ENCODE data around the gene FBL.
"Not testable (repeated sequence)": the region's sequence is repeated elsewhere in the genome, so short reads cannot be mapped to it uniquely, and the experiment has no call there.

FBL gene

GRCh38 chr19:39877488-39877887, 31.3 kb upstream of the FBL start:
- not testable (repeated sequence) for DNase-seq (ENCODE audit: low spot score); FAIRE-seq

- FAIRE-seq; DNase-seq (ENCODE audit: low spot score): not testable (repeated sequence)
Observed at GRCh38 chr19:39876486-39876885, 30.3 kb upstream of the FBL start.

DNA sequence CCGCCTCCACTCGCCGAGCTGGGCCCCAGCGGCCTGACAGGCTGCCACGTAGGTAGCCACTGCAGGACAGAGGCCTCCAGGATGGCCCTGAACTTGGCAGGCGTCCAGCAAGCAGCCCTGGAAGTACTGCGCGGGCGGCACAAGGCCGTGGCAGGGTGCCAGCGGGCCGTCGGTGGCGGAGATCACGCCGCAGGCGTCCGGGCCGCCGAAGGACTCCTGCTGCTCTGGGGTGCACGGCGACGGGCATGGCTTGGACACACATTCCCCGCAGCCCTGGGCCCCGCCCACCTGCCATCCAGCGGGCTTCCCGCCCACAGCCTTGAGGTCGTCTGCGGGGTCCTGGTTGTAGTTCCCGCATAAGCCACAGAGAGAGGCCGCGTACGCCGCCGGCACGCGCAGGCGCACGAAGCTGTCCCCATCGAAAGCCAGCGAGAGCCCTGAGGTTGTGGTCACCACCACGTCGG, 29.3 kb upstream of the FBL start:
- not testable (repeated sequence) for FAIRE-seq; DNase-seq (ENCODE audit: low spot score)

GRCh38 chr19:39874404-39874803, 28.2 kb upstream of the FBL start:
- DNase-seq (ENCODE audit: low spot score), result no peak
- no peak for FAIRE-seq

- no peak for FAIRE-seq
- no peak for DNase-seq (ENCODE audit: low spot score)
Observed at GRCh38 chr19:39873385-39873784, 27.2 kb upstream of the FBL start.

DNA sequence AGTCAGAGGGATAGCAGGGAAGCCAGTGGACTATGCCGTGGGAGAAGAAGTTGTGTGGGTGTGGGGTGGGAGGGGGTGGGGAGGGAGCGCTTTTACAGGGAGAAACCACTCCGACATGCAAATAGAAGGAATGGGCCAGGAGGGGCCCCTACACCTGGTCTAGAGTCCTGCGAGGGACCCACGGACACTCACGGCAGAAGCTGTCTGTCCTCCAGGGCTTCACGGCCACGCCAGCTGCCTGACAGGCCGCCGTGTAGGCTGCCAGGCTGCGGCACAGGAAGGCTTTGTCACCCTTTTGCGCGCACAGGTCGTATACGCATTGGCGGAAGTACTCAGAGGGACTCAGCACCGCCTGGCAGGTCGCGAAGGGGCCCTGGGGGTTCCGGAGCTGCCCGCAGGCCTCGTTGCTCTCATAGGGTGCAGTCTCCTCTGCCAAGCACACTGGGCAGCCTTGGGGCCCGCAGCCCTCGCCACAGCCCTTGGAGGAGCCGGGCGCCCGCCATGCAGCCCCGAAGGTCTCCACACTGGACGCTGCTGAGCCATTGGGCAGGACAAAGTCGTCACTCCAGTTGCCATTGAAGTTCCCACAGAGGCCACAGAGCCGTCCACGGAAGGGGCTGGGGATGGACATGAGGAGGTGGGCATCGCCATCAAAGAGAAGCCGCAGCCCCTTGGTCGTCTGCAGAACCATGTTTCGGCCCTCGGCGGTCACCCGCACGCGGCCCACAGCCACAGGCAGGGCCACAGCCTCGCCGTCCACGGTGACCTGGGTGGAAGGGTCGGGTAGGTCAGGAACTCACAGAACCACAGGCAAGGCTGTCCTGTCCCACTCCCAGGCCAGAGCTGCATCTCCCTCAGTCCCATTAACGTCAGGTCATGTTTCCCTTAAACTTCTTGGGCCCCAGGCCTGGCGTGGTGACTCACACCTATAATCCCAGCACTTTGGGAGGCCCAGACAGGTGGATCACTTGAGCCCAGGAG, 26.0 kb upstream of the FBL start:
- DNase-seq (ENCODE audit: low spot score), result no peak
- no peak for FAIRE-seq

DNA sequence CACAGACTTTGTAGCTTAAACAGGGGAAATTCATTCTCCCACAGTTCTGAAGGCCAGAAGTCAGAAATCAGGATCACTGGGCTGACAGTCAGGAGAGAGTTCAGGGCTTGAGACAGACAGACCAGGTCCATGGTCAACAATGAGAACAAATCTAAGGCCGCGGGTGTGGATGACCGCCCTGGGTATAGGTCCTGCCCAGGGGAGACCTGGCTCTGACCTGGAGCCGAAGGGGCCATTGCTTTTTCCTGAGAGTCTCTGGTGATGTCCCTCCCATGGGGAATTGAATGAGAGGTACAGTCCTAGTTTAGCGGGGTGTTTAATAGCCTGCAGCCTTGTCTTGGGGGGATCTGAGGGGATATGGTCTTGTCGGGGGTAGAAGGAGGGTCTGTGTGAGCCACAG, 25.2 kb upstream of the FBL start:
- FAIRE-seq, result no peak
- no peak for DNase-seq (ENCODE audit: low spot score)

DNA sequence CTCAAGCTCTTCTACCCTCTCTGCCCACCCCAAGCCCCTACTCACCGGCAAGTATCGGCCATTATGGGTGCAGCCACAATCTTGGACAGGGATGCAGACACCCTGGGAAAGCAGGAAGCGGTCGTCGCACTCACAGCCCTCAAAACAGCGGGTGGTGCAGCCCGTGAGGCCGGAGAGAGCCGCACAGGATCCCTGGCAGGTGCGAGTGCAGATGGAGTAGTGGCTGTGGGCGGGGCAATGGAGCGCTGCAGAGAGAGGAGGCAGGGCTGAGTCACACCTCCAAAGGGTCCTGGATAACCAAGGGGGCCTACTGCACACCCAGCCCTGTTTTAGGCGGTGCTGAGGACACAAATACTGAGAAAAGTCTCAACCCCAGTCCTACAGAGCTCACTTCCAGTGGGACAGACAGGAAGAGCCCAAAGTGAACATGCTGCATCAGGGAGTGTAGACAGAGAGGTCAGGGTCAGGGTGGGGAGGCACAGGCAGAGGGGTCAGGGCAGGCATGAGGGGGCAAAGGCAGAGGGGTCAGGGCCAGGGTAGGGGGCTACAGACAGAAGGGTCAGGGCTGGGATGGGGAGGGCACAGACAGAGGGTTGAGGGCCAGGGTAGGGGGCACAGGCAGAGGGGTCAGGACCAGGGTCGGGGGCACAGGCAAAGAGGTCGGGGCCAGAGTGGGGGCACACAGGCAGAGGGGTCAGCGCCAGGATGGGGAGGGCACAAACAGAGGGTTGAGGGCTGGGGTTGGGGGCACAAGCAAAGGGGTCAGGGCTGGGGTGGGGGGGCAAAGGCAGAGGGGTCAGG, 24.2 kb upstream of the FBL start:
- DNase-seq (ENCODE audit: low spot score) (no peak), FAIRE-seq (no peak)

- FAIRE-seq, result no peak
- no peak for DNase-seq (ENCODE audit: low spot score)
Observed at GRCh38 chr19:39867952-39868351, 21.8 kb upstream of the FBL start.

- no peak for DNase-seq (ENCODE audit: low spot score)
- no peak for FAIRE-seq
Observed at GRCh38 chr19:39867133-39867532, 21.0 kb upstream of the FBL start.

GRCh38 chr19:39865953-39866352, 19.8 kb upstream of the FBL start:
- DNase-seq (ENCODE audit: low spot score) (no peak), FAIRE-seq (no peak)

DNA sequence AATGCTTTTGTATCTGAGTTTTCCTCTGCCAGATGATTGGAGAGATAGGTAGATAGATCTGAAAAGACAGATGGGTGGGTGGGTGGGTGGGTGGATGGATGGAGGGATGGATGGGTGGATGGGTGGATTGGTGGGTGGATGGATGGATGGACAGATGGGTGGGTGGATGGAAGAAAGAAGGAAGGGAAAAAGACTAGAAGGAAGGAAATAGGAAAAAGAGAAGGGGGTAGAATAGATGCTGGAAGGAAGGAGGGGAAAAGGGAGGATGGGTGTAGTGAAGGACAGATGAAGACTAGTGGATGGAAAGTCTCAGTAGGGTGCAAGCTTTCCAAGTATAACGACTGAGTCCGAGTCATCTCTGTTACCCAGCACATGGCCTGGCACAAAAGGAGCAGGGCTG, 19.0 kb upstream of the FBL start:
- DNase-seq (ENCODE audit: low spot score) (no peak), FAIRE-seq (no peak)

GRCh38 chr19:39864118-39864517, 17.9 kb upstream of the FBL start:
- DNase-seq (ENCODE audit: low spot score) (no peak), FAIRE-seq (no peak)

DNA sequence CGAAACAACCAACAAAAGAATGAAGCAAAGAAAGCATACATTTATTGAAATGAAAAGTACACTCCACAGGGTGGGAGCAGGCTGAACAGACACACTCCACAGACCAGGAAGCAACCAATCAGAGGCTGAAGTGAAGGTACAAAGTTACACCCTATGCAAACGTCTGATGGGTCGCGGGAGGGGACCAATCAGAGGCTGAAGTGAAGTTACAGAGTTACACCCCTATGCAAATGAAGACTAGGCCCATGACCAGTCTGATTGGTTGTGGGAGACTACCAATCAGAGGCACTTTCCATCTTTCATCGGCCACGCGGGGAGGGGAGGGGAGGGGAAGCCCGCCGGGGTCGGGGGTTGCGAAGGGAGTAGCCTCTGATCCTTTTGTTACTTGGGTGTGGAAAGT, 12.4 kb upstream of the FBL start:
- FAIRE-seq (no peak), DNase-seq (ENCODE audit: low spot score) (no peak)

DNA sequence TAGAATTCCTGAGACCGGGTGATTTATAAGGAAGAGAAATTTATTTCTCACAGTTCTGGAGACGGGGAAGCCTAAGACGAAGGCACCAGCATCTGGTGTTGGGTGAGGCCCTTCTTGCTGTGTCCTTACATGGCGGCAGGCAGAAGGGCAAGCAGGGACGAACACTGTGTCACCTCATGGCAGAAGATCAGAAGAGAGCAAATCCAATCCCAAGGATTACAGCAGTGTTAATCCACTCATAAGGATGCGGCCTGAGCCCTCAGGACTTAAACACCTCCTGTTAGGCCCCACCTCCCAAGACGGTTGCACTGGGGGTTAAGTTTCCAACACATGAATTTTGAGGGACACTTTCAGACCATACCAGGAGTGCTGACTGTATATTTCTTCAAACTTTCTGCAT, 6.7 kb upstream of the FBL start:
- FAIRE-seq (no peak), DNase-seq (ENCODE audit: low spot score) (no peak)

GRCh38 chr19:39850892-39851291, 4.7 kb upstream of the FBL start:
- no peak for DNase-seq (ENCODE audit: low spot score)
- FAIRE-seq, result no peak

DNA sequence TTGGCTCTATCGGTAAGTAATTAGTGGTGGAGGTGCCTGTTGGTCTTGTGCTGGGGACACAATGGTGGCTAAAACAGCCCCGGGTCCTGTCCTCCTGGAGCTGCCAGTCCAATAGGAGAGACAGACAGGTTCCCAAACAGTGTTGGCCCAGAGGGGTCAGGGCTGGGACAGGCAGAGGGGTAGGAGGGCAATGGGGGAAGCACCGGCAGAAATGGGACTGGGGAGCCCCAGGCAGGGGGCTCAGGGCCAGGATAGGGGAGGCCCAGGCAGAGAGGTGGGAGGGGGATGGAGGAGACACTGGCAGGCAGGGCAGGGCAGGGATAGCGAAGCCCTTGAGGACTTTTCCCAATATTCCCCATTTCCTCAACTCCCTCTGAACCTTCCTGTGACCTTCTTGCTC, 2.2 kb upstream of the FBL start:
- FAIRE-seq, result no peak
- DNase-seq (ENCODE audit: low spot score), result no peak

DNA sequence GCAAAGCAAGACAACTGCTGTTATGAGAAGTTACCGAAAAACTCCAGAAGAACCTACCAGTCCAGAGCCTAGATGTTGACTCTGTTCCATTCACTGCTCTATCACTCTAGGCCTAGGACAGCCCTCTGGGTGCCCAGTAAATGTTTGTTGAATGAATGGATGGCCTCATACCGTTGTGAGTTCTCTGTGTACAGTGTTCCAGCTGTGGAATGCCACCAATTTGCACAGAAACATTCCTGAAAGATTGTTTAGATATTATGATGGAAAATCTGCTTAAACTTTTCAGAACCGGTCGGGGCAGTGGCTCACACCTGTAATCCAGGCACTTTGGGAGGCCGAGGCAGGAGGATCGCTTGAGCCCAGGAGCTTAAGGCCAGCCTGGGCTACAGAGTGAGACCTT, 1.3 kb upstream of the FBL start:
- FAIRE-seq, result no peak
- DNase-seq (ENCODE audit: low spot score), result no peak

DNA sequence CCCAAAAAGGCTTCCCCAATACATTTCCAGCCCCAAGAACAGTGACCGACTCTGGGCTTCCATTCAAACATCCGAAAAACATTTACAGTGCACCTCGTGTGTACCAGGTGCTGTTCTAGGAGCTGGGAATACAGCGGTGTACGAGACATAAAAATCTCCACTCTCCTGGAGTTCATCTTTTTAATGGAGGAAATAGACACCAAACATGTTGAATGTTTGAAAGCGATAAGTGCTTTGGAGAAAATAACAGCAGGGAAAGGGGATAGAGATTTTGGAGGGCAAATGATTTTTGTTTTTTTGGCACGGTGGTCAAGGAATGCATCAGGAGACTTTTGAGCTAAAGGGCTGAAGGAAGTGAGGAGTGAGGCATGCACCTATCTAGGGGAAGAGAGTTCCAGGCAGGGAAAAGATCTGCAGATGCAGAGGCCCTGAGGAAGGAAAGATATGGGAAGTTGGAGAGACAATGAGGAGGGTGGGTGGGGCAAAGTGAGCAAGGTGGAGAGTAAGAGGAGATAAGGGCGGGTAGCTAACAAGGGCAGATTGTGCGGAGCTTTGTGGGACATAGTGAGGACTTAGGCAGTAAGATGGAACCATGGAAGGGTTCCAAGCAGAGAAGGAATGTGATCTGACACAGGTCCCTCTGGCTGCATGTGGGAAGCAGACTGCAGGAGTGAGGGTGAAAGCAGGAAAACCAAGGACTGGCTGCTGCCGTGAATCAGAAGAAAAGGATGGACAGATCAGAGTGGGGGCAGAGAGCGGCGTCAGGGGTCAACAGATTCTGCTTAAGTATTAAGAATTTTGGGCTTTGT, 703 bp upstream of the FBL start:
- DNase-seq (ENCODE audit: low spot score) (no peak), FAIRE-seq (no peak)

DNA sequence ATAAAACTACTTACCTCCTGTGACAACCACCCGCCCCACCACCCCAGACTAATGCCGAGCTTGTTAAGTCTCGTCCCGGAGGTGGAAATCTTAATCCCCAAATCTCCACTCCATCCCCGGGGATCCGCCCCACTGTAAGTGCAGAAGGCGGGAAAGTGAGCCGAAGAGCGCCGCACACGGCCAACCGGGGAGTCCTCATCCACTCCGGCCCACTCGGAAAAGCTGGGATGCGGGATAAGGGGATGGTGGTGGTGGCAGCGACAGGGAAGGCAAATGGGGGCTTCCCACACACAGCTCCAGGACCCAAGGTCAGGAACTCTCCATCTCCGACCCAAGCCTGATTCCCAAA, 621 bp downstream of the FBL start:
- DNase-seq (ENCODE audit: low spot score), result no peak
- FAIRE-seq, result no peak

DNA sequence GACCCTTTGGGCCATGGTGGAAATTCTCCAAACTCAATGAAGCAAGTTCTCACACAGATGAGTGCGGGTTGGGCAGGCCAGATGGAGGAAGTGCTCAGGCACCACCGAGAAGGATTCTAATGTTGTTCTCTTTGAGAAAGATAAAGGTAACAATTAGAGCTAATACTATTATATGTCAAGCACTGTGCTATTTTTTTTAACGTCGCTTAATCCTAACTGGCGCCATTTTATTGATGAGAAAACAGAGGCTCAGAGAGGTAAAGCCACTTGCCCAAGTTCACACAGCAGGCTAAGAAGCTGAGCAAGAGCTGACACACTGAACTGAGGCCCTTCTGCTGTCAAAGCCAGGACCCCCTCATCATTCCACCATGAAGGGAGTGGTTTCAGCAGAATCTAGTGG, 1.0 kb downstream of the FBL start:
- no peak for FAIRE-seq
- DNase-seq (ENCODE audit: low spot score), result no peak

Data from RCC 7860 (cell line).